NB4 (cell line): Measurements from ENCODE around the gene ABLIM2.

Source experiments
- DNase-seq: peaks from one replicate; pipeline ENCODE4 v3.0.0; 2010; ENCODE audit warnings: low read depth
- H3K4me3 ChIP-seq: one replicate; pipeline ENCODE4 v1.5.1; 2011; ENCODE audit warnings: mild to moderate bottlenecking, low read depth, low read length, moderate library complexity
- CTCF ChIP-seq: IDR thresholded peaks from one replicate; pipeline ENCODE4 v1.5.1; 2012; ENCODE audit warnings: low read depth, low read length
- MAX ChIP-seq: IDR thresholded peaks from 2 replicates; pipeline ENCODE4 v1.6.1; 2011; ENCODE audit warnings: low read depth, low read length
- MYC ChIP-seq: IDR thresholded peaks from 2 replicates; pipeline ENCODE4 v1.6.1; 2011; ENCODE audit warnings: low read depth, low read length
- POLR2A ChIP-seq: IDR thresholded peaks from 2 replicates; pipeline ENCODE4 v1.6.1; 2011; ENCODE audit warnings: mild to moderate bottlenecking; ENCODE audit not compliant: insufficient read length; ENCODE audit errors: extremely low read depth

Gene ABLIM2

GRCh38 chr4:8096690-8097061 lies 61.9 kb downstream of the ABLIM2 start:
- DNase-seq = no peak
- TF ChIP-seq POLR2A (no peak), MYC (no peak), MAX (no peak)
- H3K4me3 ChIP-seq = no peak overlapping the region

- H3K4me3 ChIP-seq = no peak overlapping the region
- no peak for DNase-seq
- TF ChIP-seq MAX (no peak), POLR2A (no peak), CTCF (no peak), MYC (no peak)
Observed at GRCh38 chr4:8095956-8096689, 62.5 kb downstream of the ABLIM2 start.

- no peak overlapping the region for H3K4me3 ChIP-seq
- no peak for DNase-seq
- TF ChIP-seq POLR2A (no peak), CTCF (no peak), MYC (no peak), MAX (no peak)
Observed at GRCh38 chr4:8093587-8094274, 64.9 kb downstream of the ABLIM2 start.

- H3K4me3 ChIP-seq = no peak overlapping the region
- TF ChIP-seq MAX (no peak), POLR2A (no peak), MYC (no peak), CTCF (no peak)
- no peak for DNase-seq
Observed at GRCh38 chr4:8092282-8092681, 66.3 kb downstream of the ABLIM2 start.

GRCh38 chr4:8090744-8091301 lies 67.8 kb downstream of the ABLIM2 start:
- DNase-seq = no peak
- no peak overlapping the region for H3K4me3 ChIP-seq
- TF ChIP-seq POLR2A (no peak), MAX (no peak), CTCF (no peak), MYC (no peak)

- TF ChIP-seq MYC (no peak), POLR2A (no peak), MAX (no peak), CTCF (no peak)
- DNase-seq = no peak
- no peak overlapping the region for H3K4me3 ChIP-seq
Observed at GRCh38 chr4:8090312-8090711, 68.3 kb downstream of the ABLIM2 start.
